ENCODE results near the gene CHD3.

DNA sequence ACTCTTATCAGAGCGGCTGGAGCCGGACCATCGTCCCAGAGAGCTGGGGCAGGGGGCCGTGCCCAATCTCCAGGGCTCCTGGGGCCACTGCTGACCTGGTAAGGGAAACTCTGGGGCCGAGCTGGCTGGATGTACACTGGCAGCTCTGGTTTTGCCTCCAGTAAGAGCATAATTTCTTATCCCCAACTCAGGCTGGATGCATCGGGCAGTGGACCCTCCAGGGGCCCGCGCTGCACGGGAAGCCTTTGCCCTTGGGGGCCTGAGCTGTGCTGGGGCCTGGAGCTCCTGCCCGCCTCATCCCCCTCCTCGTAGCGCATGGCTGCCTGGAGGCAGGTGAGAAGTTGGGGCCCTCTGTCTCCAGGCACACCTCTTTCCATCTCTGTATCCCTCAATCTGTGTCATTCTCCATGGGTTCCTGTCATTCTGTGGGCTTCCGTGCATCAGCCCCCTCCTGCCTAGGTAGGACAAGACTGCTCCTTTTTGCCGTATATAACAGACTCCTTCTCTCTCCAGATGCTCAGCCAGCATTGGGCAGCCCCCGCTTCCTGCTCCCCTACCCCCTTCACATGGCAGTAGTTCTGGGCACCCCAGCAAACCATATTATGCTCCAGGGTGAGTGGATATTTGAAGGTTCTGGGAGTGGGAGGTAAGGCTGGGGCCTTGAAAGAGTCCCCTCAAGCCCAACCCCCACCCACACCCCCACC lies 43.1 kb upstream of the CHD3 start:
- no peak for TF ChIP-seq EP300 (IDR thresholded peaks at IDR 0.05; ENCODE audit: borderline replicate concordance)
- TF ChIP-seq RAD21 (IDR thresholded peaks at IDR 0.05; ENCODE audit: low read depth) = no peak
- TF ChIP-seq, protein P1, sequence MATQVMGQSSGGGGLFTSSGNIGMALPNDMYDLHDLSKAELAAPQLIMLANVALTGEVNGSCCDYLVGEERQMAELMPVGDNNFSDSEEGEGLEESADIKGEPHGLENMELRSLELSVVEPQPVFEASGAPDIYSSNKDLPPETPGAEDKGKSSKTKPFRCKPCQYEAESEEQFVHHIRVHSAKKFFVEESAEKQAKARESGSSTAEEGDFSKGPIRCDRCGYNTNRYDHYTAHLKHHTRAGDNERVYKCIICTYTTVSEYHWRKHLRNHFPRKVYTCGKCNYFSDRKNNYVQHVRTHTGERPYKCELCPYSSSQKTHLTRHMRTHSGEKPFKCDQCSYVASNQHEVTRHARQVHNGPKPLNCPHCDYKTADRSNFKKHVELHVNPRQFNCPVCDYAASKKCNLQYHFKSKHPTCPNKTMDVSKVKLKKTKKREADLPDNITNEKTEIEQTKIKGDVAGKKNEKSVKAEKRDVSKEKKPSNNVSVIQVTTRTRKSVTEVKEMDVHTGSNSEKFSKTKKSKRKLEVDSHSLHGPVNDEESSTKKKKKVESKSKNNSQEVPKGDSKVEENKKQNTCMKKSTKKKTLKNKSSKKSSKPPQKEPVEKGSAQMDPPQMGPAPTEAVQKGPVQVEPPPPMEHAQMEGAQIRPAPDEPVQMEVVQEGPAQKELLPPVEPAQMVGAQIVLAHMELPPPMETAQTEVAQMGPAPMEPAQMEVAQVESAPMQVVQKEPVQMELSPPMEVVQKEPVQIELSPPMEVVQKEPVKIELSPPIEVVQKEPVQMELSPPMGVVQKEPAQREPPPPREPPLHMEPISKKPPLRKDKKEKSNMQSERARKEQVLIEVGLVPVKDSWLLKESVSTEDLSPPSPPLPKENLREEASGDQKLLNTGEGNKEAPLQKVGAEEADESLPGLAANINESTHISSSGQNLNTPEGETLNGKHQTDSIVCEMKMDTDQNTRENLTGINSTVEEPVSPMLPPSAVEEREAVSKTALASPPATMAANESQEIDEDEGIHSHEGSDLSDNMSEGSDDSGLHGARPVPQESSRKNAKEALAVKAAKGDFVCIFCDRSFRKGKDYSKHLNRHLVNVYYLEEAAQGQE (IDR thresholded peaks at IDR 0.05; ENCODE audit: low read depth) = no peak
- no peak for TF ChIP-seq EGR1 (IDR thresholded peaks at IDR 0.05)
- TF ChIP-seq NFIC (IDR thresholded peaks at IDR 0.05) = no peak
